CD14-positive monocyte (primary cell): ENCODE data around the gene CNBP. TPM values are rescaled to one million over a fixed set of nuclear protein-coding genes. Genes with fewer than 3 reads are reported as not detected.

Source experiments
- DNase-seq, 3 donors: peaks; one replicate each; pipeline ENCODE4 v3.0.0-alpha.2; 2011 to 2022
- H2AFZ ChIP-seq: 2 replicates; pipeline ENCODE4 v1.6.0; 2012; ENCODE audit warnings: mild to moderate bottlenecking, low read depth, low read length, inconsistent platforms; ENCODE audit not compliant: insufficient read depth, poor library complexity, severe bottlenecking
- H3K27ac ChIP-seq, 2 donors: 1 replicate in 1 of 2; 2 replicates in 1 of 2; pipeline ENCODE4 v1.5.1; 2012 to 2013; ENCODE audit warnings: low read length in 2 of 2, control low read depth in 1 of 2, inconsistent platforms in 1 of 2, low read depth in 1 of 2, mild to moderate bottlenecking in 1 of 2
- H3K27me3 ChIP-seq, 2 donors: one replicate each; pipeline versions ENCODE4 v1.6.0 to v1.6.1; 2011 to 2013; ENCODE audit warnings: low read length in 2 of 2; ENCODE audit not compliant: control insufficient read depth in 2 of 2, insufficient read depth in 2 of 2
- H3K36me3 ChIP-seq, 2 donors: replicated peaks in 1 of 2; 1 replicate in 1 of 2; 2 replicates in 1 of 2; pipeline versions ENCODE4 v1.5.1 to v1.6.1; 2012 to 2013; ENCODE audit warnings: low read length in 2 of 2, control low read depth in 1 of 2, inconsistent platforms in 1 of 2, mild to moderate bottlenecking in 1 of 2; ENCODE audit not compliant: insufficient read depth in 2 of 2, control insufficient read depth in 1 of 2
- H3K4me1 ChIP-seq, 2 donors: 1 replicate in 1 of 2; 2 replicates in 1 of 2; pipeline versions ENCODE4 v1.5.1 to v1.6.1; 2012 to 2013; ENCODE audit warnings: low read length in 2 of 2, control low read depth in 1 of 2, inconsistent platforms in 1 of 2, mild to moderate bottlenecking in 1 of 2, moderate library complexity in 1 of 2; ENCODE audit not compliant: insufficient read depth in 2 of 2, control insufficient read depth in 1 of 2
- H3K4me2 ChIP-seq: replicated peaks from 2 replicates; pipeline ENCODE3; 2012; ENCODE audit warnings: low read length, moderate library complexity, mild to moderate bottlenecking; ENCODE audit not compliant: poor library complexity, severe bottlenecking; ENCODE audit errors: extremely low read depth
- H3K4me3 ChIP-seq, 3 experiments: fragments of 200-600 bp in 1 of 3; sonication (generic) in 1 of 3; replicated peaks in 1 of 3; 1 replicate in 2 of 3; 2 replicates in 1 of 3; pipeline ENCODE4 v1.5.1; 2011 to 2013; ENCODE audit warnings: low read length in 3 of 3, mild to moderate bottlenecking in 3 of 3, control low read depth in 2 of 3, low read depth in 2 of 3, inconsistent platforms in 1 of 3, moderate library complexity in 1 of 3
- H3K79me2 ChIP-seq: 2 replicates; pipeline ENCODE4 v1.6.0; 2012; ENCODE audit warnings: mild to moderate bottlenecking, control low read depth, inconsistent platforms, low read length, moderate library complexity; ENCODE audit not compliant: insufficient read depth
- H3K9ac ChIP-seq: 2 replicates; pipeline ENCODE4 v1.6.0; 2017; ENCODE audit warnings: low read length, mild to moderate bottlenecking; ENCODE audit not compliant: insufficient read depth, poor library complexity, severe bottlenecking
- H3K9me3 ChIP-seq, 2 donors: replicated peaks in 1 of 2; 1 replicate in 1 of 2; 2 replicates in 1 of 2; pipeline versions ENCODE4 v1.5.1 to v1.6.1; 2012 to 2013; ENCODE audit warnings: low read length in 2 of 2, control low read depth in 1 of 2; ENCODE audit not compliant: control insufficient read depth in 1 of 2, insufficient read depth in 1 of 2
- H4K20me1 ChIP-seq: 2 replicates; pipeline ENCODE4 v1.6.0; 2012; ENCODE audit warnings: mild to moderate bottlenecking, low read length, control low read depth, moderate library complexity; ENCODE audit not compliant: insufficient read depth
- H3K27ac Mint-ChIP-seq, 7 donors: one replicate each; pipeline ENCODE4 v1.8.0; 2020; ENCODE audit warnings: mild to moderate bottlenecking in 7 of 7, mixed read lengths in 7 of 7, moderate library complexity in 6 of 7, inconsistent platforms in 2 of 7
- H3K27me3 Mint-ChIP-seq, 3 donors: one replicate each; pipeline ENCODE4 v1.8.0; 2021 to 2022; ENCODE audit warnings: low read depth in 3 of 3, mild to moderate bottlenecking in 3 of 3, mixed read lengths in 3 of 3, moderate library complexity in 3 of 3, inconsistent platforms in 1 of 3
- H3K36me3 Mint-ChIP-seq, 2 donors: one replicate each; pipeline ENCODE4 v1.8.0; 2020; ENCODE audit warnings: mixed read lengths in 2 of 2, inconsistent platforms in 1 of 2, mild to moderate bottlenecking in 1 of 2
- H3K4me1 Mint-ChIP-seq: one replicate; pipeline ENCODE4 v1.8.0; 2020; ENCODE audit warnings: mild to moderate bottlenecking, mixed read lengths
- H3K4me3 Mint-ChIP-seq, 2 donors: one replicate each; pipeline ENCODE4 v1.8.0; 2020; ENCODE audit warnings: mild to moderate bottlenecking in 2 of 2, mixed read lengths in 2 of 2, moderate library complexity in 1 of 2
- H3K9me3 Mint-ChIP-seq, 7 donors: one replicate each; pipeline ENCODE4 v1.8.0; 2020 to 2022; ENCODE audit warnings: mixed read lengths in 7 of 7, mild to moderate bottlenecking in 6 of 7, moderate library complexity in 6 of 7, inconsistent platforms in 2 of 7
- CTCF ChIP-seq: fragments of 200-600 bp; IDR thresholded peaks from one replicate; pipeline ENCODE4 v1.8.0; 2022; ENCODE audit warnings: antibody characterized with exemption, mild to moderate bottlenecking
- WGBS: methylation state at CpG from one replicate; pipeline ENCODE4 v1.1.5; 2013; ENCODE audit warnings: missing lambda C conversion rate; ENCODE audit not compliant: insufficient coverage; 5-methylcytosine and 5-hydroxymethylcytosine counted together
- intact Hi-C, 2 donors: fragments of 100-400 bp; cut with micrococcal nuclease; formaldehyde crosslinking; loops; one replicate each; pipeline versions ENCODE4 v1.15.0 to v1.15.1; 2023
- polyA plus RNA-seq, 3 donors: library from polyadenylated mRNA; depleted of rRNA in 1 of 3; unstranded in 2 of 3; stranded (reverse) in 1 of 3; fragments of 300-500 nt in 2 of 3; fragments of >200 nt in 1 of 3; fragmentation: Illumina TruSeq in 2 of 3; gene quantifications; 1 replicate in 2 of 3; 2 replicates in 1 of 3; pipeline ENCODE4 v1.2.3, GENCODE V29; 2012 to 2021

The CNBP gene
- polyA plus RNA-seq, 3 donors: 354 to 946 (median 845) TPM

- Histone ChIP-seq H3K9ac (peak overlapping the region; percentile 91), H2AFZ (no peak overlapping the region), H3K9me3 (no peaks in the 10 kb centered on the region), H4K20me1 (no peaks in the 10 kb centered on the region), H3K79me2 (peaks cover 24% of the 10 kb centered on the region), H3K36me3 (no peaks in the 10 kb centered on the region), H3K4me1 (peaks cover 95 to 96% of the 10 kb centered on the region in 2 donors), H3K4me3 (peak overlapping the region; percentile 4 to 29 (median 18)), H3K27me3 (no peaks in the 10 kb centered on the region), H3K27ac (peak overlapping the region; percentile 97 to 100), H3K4me2 (peak overlapping the region; percentile 47)
- peaks cover 0 to 4% (median 0%) of the 10 kb centered on the region in 7 donors for H3K9me3 Mint-ChIP-seq
- H3K27me3 Mint-ChIP-seq: peaks cover 0 to 4% (median 3%) of the 10 kb centered on the region in 3 donors
- DNase-seq: peak; percentile 93 to 97 (median 95)
- no peak for TF ChIP-seq CTCF
- peak overlapping the region; percentile 57 to 67 for H3K4me3 Mint-ChIP-seq
- H3K36me3 Mint-ChIP-seq: peaks cover 13 to 14% of the 10 kb centered on the region in 2 donors
- peaks cover 85% of the 10 kb centered on the region for H3K4me1 Mint-ChIP-seq
- H3K27ac Mint-ChIP-seq: peak overlapping the region; percentile 98 to 100 (median 99)
- WGBS: no CpG with 5 or more reads among the region's 7 CpGs
- intact Hi-C loops: no loop called here
Measured at GRCh38 chr3:129230311-129231019, 46.8 kb upstream of the CNBP start.

GRCh38 chr3:129228891-129229585 lies 45.3 kb upstream of the CNBP start:
- no peaks in the 10 kb centered on the region for H3K9me3 ChIP-seq
- no peak for TF ChIP-seq CTCF
- peaks cover 0 to 4% (median 0%) of the 10 kb centered on the region in 7 donors for H3K9me3 Mint-ChIP-seq
- H3K27me3 ChIP-seq: no peaks in the 10 kb centered on the region
- H3K36me3 Mint-ChIP-seq: peaks cover 7 to 10% of the 10 kb centered on the region in 2 donors
- H3K4me3 ChIP-seq: peak overlapping the region in 1 of 3 experiments; percentile 44
- H3K27ac Mint-ChIP-seq: peak overlapping the region; percentile 98 to 100 (median 99)
- H3K79me2 ChIP-seq: peaks cover 21% of the 10 kb centered on the region
- H3K4me1 ChIP-seq: peaks cover 95% of the 10 kb centered on the region in 2 donors
- 40% methylated on average over 6 of the region's 11 CpGs for WGBS
- H3K4me2 ChIP-seq: peak overlapping the region; percentile 47
- peak overlapping the region; percentile 97 to 100 for H3K27ac ChIP-seq
- intact Hi-C loops: no loop called here
- H3K4me3 Mint-ChIP-seq: peak overlapping the region in 1 of 2 donors; percentile 48
- H4K20me1 ChIP-seq: no peaks in the 10 kb centered on the region
- peaks cover 0 to 4% (median 3%) of the 10 kb centered on the region in 3 donors for H3K27me3 Mint-ChIP-seq
- H3K9ac ChIP-seq: peak overlapping the region; percentile 91
- peaks cover 83% of the 10 kb centered on the region for H3K4me1 Mint-ChIP-seq
- DNase-seq: peak in 2 of 3 donors; percentile 50 to 68
- peak overlapping the region; percentile 20 for H2AFZ ChIP-seq
- no peaks in the 10 kb centered on the region for H3K36me3 ChIP-seq
